GM18907 (cell line): ENCODE data around the gene CCDC74B.
"Not testable (repeated sequence)": the region's sequence is repeated elsewhere in the genome, so short reads cannot be mapped to it uniquely, and the experiment has no call there.

ENCODE experiments used
- ATAC-seq: cut with Tn5 transposase; IDR thresholded peaks from one replicate; pipeline ENCODE4 v1.9.1; 2021; ENCODE audit warnings: mild to moderate bottlenecking, moderate library complexity; ENCODE audit not compliant: unreplicated experiment

The CCDC74B gene

DNA sequence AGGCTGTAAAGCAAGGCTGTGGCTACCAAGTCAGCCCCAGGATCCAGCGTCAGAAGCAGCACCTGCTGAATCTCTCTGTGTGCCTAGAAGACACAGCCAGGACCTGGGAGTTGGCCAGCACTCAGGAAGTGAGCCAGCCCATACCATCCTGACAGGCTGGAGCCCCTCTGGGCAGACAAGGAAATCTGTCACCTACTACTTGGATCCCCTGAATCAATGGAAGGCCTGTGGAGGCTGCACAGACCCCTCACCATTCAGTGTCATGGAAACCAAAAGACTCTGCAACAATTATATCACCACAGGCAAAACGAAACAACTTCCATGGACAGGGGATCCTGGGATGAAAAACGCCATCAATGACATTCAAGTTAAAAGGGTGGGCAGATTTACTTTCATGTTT is 21.7 kb upstream of the CCDC74B start:
- not testable (repeated sequence) for ATAC-seq

DNA sequence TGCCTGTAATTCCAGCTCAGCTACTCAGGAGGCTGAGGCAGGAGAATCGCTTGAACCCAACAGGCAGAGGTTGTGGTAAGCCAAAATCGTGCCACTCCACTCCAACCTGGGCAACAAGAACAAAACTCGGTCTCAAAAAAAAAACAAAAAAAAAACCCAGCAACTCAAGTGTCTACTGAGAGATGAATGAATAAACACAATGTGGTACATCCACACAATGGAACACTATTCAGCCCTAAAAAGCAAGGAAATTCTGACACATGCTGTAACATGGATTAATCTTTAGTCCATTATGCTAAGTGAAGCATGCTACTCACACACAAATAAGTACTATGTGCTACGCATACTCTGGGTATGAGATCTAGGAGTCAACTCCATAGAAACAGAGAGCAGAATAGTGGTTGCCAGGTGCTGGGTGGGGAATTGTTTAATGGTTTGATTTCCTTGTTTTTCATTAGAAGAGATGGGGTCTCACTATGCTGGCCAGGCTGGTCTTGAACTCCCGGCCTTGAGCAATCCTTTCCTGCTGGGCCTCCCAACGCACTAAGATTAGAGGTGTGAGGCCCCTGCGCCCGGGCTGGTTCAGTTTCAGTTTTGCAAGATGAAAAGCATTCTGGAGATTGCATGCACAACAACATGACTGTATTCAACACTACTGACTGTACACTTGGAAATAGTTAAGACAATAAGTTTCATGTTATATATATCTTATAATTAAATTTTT is 20.5 kb upstream of the CCDC74B start:
- no peak for ATAC-seq

DNA sequence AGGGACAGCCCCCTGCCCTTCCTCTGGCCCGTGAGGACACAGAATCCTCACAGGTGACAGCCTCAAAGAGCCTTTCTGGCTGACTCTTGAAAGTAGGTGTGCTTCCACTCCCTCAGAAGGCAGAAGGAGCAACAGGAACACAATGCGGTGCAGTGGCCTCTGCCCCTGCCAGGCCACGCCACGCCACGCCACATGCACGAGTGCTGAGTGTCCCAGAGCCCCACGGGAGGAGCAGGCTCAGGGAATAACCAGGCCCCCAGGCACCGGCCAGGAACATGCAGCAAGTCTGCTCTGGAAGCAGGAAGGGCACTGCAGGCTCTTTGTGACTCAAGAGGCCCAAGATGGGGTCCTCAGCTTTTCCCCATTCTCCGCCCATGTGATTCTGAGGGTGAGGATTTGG is 18.1 kb upstream of the CCDC74B start:
- ATAC-seq = no peak

DNA sequence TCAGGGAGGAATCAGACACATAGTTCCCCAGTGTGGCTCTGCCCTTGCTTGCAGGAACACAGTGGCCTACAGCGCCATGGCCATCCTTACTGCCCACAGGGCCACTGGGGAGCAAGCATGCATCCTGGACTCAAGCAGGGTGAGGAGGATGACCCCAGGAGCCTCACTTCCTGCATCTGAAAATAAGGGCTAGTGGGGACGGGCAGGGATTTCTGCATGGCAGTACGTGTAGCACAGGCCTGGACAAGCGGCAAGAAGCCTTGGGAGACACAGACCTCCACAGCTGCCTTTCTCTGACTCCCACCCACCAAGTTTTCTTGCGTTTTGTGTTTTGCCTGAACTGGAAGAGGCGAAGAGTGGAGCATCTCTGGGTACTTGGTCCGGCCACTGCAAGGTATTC is 17.6 kb upstream of the CCDC74B start:
- not testable (repeated sequence) for ATAC-seq

DNA sequence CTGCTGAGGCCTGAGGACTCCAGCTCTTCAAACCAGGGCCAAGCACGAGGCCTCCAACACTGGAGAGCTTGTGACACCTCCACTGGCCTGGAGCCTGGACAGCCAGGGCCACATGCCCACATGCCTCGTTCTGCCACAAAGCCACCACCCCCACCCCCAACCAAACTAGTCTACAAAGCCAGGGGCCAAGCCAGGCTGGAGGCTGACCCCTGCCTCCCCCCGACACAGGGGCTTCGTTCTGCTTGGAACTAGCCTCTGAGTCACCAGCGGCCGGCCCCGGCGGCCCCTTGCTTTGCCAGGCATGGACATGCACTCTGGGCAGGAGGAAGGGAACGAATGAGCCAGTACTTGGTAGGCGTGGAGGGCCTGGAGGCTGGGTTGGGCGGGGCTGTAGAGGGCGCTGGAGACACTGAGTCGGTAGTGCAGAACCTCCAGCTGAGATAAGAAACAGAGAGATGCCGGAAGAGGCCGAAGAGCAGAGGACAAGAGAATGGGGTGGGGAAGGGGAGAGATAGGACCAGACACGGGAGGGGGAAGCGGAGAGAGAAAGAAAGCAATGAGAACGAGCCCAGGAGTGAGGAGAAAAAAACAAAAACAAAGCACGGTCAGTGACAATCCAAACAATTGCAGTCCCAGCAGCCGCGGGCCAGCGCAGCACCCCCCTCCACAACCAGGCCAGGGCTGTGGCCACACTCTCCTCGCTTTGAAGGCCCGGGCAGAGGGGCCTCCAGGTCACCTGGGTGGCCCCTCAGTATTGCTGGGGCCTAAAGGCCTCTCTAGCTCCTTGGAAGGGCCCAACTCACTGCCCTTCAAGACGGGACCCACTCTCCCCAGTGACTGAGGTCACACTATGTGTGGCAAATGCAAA is 16.2 kb upstream of the CCDC74B start:
- ATAC-seq = not testable (repeated sequence)

DNA sequence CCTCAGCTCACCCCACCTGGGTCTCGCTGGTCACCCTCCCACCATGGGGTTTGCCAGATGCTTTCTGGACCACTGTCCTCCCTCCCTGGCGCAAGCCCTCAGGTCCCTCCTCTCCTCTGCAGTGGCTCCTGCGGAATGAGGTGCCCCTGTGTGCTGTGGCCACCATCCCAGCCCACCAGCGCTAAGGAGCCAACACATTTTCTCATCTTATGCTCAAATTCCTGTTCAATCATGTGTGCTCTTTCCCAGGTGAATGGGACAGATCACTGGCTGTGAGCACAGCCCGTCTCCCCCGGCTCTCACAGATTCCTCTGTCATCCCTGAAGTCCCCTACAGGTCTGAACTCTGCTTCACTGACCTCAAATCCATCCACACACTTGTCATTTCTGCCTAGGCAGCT is 15.2 kb upstream of the CCDC74B start:
- ATAC-seq = no peak

DNA sequence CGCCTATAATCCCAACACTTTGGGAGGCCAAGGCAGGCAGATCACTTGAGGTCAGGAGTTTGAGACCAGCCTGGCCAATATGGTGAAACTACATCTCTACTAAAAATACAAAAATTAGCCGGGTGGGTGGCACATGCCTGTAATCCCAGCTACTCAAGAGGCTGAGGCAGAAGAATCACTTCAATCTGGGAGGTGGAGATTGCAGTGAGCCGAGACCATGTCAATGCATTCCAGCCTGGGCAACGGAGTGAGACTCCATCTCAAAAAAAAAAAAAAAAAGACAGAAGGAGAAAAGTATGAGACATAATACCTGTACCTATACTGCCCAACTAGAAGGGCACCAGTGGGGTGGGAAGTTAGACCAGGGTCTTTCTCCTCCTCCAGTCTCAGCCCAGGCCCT is 14.5 kb upstream of the CCDC74B start:
- ATAC-seq = not testable (repeated sequence)

DNA sequence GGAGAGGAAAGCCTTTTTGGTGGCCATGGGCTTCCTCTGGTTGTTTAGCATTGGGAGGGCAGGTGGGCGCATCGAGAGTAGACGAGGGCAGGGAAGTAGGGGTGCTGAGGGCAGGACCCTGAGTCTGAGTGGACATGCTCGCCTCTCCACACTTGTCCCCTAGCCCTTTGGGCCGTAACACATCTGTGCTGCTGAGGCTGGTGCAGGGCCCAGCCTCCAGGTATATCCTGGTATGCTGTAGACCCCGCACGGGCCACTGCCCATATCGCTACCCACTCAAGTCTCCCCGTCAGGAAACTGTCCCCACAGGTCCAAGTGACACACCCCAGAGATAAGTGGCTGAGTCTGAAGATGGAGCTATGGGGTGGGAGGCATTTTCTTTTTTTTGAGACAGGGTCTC is 13.7 kb upstream of the CCDC74B start:
- no peak for ATAC-seq

DNA sequence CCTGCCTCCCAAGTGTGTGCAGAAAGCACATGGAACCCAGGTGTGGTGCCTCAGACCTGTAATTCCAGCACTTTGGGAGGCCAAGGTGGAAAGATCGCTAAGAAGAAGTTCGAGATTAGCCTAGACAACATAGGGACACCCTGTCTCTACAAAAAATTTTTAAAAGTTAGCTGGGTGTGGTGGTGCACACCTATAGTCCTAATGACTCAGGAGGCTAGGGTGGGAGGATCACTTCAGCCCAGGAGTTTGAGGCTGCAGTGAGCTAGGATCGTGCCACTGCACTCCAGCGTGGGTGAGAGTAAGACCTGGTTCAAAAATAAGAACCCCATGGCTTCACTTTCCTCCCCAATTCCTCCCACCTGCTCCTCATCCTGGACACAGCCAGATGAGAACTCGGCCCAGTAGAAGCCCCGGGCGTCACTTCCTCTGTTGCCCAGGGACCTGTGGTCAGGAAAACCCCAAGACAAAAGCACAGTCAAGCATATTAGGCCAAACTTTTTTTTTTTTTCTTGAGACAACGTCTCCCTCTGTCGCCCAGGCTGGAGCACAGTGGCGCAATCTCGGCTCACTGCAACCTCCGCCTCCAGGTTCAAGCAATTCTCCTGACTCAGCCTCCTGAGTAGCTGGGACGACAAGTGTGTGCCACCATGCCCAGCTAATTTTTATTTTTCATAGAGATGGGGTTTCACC is 13.1 kb upstream of the CCDC74B start:
- ATAC-seq = peak; percentile 87

DNA sequence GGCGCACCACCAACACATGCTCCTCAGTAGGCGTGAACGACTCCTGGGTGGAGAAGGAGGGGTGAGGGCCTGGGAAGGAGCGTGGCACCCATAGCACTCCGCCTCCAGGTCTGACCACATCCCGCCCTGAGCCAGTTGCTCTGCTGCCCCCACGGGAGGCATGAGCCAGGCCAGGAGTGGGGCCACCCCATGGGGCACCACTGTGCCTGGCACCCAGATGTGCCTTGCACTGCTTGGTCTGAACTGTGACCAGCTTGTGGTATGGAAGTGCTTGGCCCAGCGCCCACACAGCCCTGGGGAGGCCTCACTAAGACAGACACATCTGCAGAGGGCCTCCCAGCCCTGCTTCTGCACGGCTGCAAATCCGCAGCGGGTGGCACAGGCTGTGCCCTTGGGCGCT is 12.4 kb upstream of the CCDC74B start:
- peak; percentile 55 for ATAC-seq

DNA sequence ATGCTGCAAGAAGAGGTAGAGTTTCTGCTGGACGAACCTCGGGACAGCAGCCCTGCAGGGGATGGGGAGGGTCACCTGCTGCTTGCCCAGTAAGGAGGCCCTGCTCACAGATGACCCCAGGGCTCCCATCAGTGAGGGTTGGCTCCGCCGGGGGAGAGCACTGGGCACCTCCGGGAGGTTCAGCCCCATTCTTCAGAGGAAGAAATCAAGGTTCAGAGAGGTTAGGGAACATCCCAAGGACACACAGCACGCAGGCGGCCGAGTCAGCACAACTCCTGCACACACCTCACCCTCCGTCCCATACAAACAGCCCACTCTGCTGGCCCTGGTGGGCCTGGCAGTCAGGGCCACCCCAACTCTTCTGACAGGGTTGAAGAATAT is 11.7 kb upstream of the CCDC74B start:
- ATAC-seq = no peak

DNA sequence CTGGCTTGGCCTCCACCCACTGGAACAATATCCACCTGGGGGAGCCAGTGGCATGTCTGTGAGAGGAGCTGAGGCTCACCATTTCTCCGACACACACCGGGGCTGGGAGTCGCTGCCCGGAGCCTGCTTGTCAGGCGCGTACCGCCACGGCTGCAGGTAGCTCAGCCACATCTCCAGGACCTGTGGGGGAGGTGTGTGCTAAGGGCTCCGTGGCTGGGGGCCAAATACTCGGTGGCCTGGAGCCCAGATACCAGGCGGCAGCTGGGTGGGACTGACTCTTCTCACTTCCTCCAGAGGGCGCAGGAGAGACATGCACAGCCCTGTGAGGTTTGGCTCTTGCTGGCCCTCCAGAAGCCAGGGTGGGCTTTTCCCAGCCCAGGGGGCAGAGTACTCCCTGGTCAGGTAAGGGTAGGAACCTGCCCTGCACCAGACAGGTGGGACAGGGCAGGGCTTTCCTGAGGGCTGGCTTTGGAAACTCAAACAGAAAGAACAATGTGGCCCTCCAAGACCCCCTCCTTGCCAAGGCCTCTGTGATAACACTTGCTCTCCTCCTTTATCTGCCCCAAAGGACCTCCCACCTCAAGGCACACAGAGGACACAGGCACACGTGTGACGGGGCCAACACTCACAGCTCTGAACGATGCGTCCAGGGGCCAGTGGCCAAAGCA is 11.2 kb upstream of the CCDC74B start:
- not testable (repeated sequence) for ATAC-seq

DNA sequence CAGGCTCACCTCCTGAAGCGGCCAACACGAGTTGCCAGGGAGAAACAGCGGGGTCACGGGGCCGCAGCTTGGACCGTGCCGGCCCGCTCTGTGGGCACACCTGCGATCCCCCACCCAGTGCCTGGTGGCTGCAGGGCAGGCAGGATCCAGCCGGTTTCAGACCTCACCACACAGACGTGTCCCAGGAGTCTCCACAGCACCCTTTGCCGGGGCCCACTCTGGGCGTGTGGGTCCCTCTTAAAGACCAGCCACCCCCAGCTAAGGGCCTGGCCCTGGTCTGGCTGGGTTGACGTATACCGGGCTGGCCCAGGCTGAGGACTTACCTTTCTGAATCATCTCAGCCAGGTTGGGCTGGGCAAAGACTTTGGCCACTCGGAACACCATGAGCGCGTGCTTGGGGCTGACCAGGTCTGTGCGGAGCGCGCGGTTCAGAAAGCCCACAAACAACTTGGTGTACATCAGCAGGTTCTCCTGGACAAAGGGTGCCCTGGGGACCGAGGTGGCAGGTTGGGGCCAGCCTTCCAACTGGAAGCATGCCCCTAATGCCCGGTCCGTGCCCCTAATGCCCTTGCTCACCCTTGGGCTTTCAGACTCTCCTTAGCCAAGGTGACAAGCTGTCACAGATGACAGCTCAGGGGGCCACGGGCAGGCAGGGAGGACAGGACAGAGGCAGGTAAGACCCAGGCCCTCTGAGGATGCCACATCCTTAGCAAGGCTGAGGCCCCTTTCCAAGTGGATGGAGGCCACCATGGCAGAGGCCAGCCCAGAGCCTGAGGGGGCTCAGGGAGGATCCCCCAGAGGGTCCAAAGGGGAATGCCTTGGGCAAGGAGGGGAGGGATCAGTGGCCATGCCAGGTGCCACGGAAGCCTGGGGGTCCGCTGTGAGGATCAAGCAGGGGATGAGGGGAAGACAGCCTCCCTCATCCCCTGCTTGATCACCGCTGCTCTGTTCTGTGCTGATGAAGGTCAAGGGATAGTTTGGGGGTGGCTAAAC is 10.2 kb upstream of the CCDC74B start:
- no peak for ATAC-seq

DNA sequence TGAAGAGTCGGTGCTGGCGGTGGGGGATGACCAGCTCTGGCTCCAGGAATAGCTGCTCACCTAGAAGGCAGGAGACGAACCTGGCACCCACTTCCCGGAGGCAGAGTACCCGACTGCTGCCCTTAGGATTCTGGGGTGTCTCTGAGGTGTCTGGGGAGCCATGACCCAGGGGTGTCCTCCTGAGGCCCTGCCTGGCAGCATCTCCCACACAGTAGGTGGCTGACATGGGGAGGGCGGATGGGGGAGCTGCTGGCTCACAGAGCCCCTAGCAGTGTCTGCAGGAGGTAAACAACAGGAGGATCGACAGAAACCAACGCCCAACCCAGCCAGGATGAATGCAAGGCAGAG is 9.5 kb upstream of the CCDC74B start:
- not testable (repeated sequence) for ATAC-seq

DNA sequence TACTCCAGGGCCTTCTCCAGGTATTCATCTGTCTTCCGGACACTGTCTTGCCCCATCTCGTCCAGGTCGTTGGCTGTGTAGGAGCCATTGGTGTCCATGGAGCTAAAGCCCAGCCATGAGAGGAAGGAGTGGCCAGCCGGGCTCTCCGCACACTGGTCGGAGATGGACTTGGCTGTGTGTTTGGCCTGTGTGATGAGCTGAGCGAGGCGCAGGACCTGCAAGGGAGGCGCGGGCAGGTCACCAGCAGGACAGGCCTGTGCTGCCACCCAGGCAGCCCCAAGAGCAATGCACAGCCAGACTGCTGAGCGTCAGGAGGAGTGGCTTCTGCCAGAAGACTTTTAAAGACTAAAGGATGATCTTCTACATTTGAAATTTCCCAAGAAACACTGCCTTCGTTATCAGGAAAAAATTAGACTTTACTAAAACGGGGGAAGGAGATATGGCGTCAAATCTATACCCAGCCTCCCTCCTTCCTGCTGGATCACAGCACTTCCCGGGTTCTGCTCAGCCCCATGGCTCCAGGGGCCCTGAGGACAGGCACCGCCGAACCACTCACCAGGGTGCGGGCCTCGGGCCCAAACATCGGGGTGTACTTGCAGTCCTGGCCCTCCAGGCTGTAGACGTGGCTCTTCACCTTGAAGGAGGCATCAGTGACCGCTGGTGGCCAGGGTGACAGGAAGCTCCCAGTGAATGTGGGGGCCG is 9.0 kb upstream of the CCDC74B start:
- not testable (repeated sequence) for ATAC-seq

DNA sequence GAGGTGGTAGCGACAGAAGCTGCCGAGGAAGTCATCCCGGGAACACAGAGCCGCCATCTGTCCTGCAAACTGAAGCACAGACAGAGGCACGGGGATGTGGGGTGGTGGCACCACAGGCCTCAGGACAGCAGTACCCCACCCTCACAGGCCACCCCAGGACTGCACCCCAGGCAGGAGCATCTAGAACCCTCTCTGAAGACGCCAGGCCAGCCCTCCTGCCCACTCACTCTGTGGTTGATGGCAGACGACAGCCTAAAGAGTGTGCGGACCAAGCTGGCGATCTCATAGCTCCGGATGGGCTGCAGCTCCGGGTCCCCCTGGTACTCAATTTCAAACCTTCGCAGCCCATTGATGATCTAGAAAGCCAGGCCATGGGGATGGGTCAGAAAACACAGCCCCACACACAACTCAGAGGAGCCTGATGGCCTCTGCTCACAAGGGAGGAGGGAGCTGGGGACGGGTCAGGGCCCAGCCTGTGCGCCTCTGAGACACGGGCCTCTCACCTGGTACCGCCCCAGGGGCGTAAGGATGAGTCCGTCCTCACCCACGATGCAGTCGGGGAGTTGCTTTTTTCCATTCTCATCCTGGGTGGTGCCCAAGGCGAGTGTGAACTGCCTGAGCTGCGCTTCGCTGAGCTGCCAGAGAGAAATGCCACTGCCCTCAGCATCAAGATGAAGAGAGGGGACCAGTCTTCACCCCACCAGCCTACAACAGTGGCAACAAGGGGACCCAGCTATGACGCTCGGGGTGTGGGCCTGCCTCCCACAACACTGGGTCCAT is 8.1 kb upstream of the CCDC74B start:
- ATAC-seq = no peak

DNA sequence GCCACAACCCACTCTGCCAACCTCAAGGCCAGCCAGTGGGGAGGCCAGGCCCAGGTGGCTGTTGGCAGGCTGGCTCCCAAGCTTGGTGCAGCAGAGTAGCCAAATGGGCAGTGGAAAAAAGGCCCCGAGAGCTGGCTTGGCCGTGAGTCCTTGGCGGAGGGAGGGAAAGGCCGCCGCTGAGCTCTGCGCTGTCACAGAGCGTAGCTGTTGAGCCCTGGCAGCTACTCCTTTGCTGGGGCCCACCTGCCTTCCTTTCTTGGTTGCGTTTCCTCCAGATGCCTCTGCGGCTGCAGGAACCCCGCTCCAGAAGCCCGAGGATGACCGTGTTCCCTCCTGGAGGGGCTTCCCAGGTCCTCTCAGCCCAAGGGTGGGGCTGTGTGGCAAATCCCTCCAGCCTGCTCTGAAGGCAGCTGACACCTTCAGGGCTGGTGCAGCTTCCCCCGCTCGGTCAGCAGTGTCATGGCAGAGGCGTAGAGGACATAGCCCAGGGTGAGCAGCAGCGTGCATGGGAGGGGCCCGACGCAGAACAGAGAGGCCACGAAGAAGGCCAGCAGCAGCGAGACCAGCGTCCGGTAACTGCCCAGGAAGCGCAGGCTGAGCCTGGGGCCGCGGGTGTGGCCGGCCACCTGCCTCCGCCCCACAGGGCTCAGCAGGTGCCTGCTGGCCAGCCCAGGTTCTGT is 7.4 kb upstream of the CCDC74B start:
- ATAC-seq = not testable (repeated sequence)

DNA sequence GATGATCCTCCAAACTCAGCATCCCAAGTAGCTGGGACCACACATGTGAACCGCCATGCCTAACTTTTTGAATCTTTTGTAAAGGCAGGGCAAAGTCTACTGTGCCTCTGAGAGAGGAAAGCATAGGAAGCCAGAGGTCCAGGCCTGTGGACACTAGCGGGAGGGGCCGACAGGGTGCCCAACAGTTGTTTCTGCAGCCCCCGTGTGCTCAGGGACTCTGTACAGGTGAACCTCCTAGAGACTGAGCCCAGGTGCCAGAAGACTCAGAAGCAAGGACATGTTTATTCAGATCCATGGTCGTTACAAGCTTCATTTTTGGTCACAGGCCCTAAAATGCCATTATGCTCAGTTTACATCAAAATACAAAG is 6.2 kb upstream of the CCDC74B start:
- not testable (repeated sequence) for ATAC-seq
